Activated CD4-positive, CD25-positive, alpha-beta regulatory T cell treated with anti-CD3 and anti-CD28 coated beads, Interleukin-2, amount 50 U/mL, for 24 hours (primary cell): ENCODE results near the gene SNAI1.

ENCODE experiments used
- ATAC-seq, 2 donors: fragments of 150-1000 bp; cut with Tn5 transposase; one replicate each; pipeline ENCODE4 v1.10.0; 2021; ENCODE audit warnings: mild to moderate bottlenecking in 1 of 2, moderate library complexity in 1 of 2

SNAI1 gene

GRCh38 chr20:50013976-50014375, 31.2 kb downstream of the SNAI1 start:
- ATAC-seq, result no peak

- no peak for ATAC-seq
Measured at GRCh38 chr20:50014570-50015562, 32.1 kb downstream of the SNAI1 start.

- ATAC-seq, result no peak
Measured at GRCh38 chr20:50015636-50015992, 32.8 kb downstream of the SNAI1 start.

GRCh38 chr20:50015993-50016770, 33.4 kb downstream of the SNAI1 start:
- no peak for ATAC-seq

- ATAC-seq, result no peak
Measured at GRCh38 chr20:50017160-50017559, 34.4 kb downstream of the SNAI1 start.

GRCh38 chr20:50017576-50018248, 34.9 kb downstream of the SNAI1 start:
- no peak for ATAC-seq

- ATAC-seq, result no peak
Measured at GRCh38 chr20:50019466-50020256, 36.9 kb downstream of the SNAI1 start.

- ATAC-seq, result no peak
Measured at GRCh38 chr20:50020288-50020687, 37.5 kb downstream of the SNAI1 start.

GRCh38 chr20:50022676-50023075, 39.9 kb downstream of the SNAI1 start:
- no peak for ATAC-seq

- ATAC-seq, result no peak
Measured at GRCh38 chr20:50023116-50023805, 40.5 kb downstream of the SNAI1 start.

- ATAC-seq, result no peak
Measured at GRCh38 chr20:50026746-50027575, 44.2 kb downstream of the SNAI1 start.

- ATAC-seq, result no peak
Measured at GRCh38 chr20:50027611-50028105, 44.9 kb downstream of the SNAI1 start.

GRCh38 chr20:50029083-50029696, 46.4 kb downstream of the SNAI1 start:
- no peak for ATAC-seq

- no peak for ATAC-seq
Measured at GRCh38 chr20:50029697-50030461, 47.1 kb downstream of the SNAI1 start.

GRCh38 chr20:50032955-50033666, 50.3 kb downstream of the SNAI1 start:
- ATAC-seq, result no peak

- no peak for ATAC-seq
Measured at GRCh38 chr20:50034567-50035180, 51.9 kb downstream of the SNAI1 start.

GRCh38 chr20:50036703-50037102, 53.9 kb downstream of the SNAI1 start:
- no peak for ATAC-seq

GRCh38 chr20:50037123-50037522, 54.3 kb downstream of the SNAI1 start:
- no peak for ATAC-seq
